Fibroblast of lung (primary cell): Measurements from ENCODE around the gene CNTNAP5. TPM values are rescaled to one million over a fixed set of nuclear protein-coding genes. Genes with fewer than 3 reads are reported as not detected.

Experiments
- DNase-seq, 2 donors: peaks; one replicate each; pipeline versions ENCODE4 v3.0.0 to v3.0.0-alpha.2; 2010; ENCODE audit warnings: low read depth in 2 of 2
- H2AFZ ChIP-seq: 2 replicates; pipeline ENCODE4 v1.5.1; 2012; ENCODE audit warnings: low read length, control low read depth, inconsistent platforms
- H3K27ac ChIP-seq: 2 replicates; pipeline ENCODE4 v1.5.1; 2011; ENCODE audit warnings: low read length, control low read depth; ENCODE audit not compliant: insufficient read depth
- H3K27me3 ChIP-seq: 2 replicates; pipeline ENCODE4 v1.5.1; 2011; ENCODE audit warnings: mild to moderate bottlenecking, low read length; ENCODE audit not compliant: control insufficient read depth, insufficient read depth
- H3K36me3 ChIP-seq: 2 replicates; pipeline ENCODE4 v1.5.1; 2011; ENCODE audit warnings: low read length; ENCODE audit not compliant: control insufficient read depth, insufficient read depth
- H3K4me1 ChIP-seq: 2 replicates; pipeline ENCODE4 v1.5.1; 2011; ENCODE audit warnings: low read length; ENCODE audit not compliant: control insufficient read depth, insufficient read depth; ENCODE audit errors: extremely low read depth
- H3K4me2 ChIP-seq: 2 replicates; pipeline ENCODE4 v1.5.1; 2011; ENCODE audit warnings: low read length, control low read depth; ENCODE audit not compliant: insufficient read depth; ENCODE audit errors: extremely low read depth
- H3K4me3 ChIP-seq, 4 experiments: fragments of 200-600 bp in 1 of 4; sonication (generic) in 1 of 4; replicated peaks in 1 of 4; 2 replicates each; pipeline ENCODE4 v1.5.1; 2011 to 2016; ENCODE audit warnings: low read length in 4 of 4, low read depth in 3 of 4, mild to moderate bottlenecking in 3 of 4, control low read depth in 2 of 4, inconsistent platforms in 1 of 4, mixed read lengths in 1 of 4; ENCODE audit not compliant: insufficient read depth in 1 of 4; ENCODE audit errors: control extremely low read depth in 1 of 4
- H3K79me2 ChIP-seq: 2 replicates; pipeline ENCODE4 v1.5.1; 2012; ENCODE audit warnings: mild to moderate bottlenecking, low read length, inconsistent platforms; ENCODE audit not compliant: control insufficient read depth, insufficient read depth
- H3K9ac ChIP-seq: 2 replicates; pipeline ENCODE4 v1.5.1; 2011; ENCODE audit warnings: mild to moderate bottlenecking, low read length, control low read depth; ENCODE audit not compliant: insufficient read depth
- H3K9me3 ChIP-seq: 2 replicates; pipeline ENCODE4 v1.5.1; 2012; ENCODE audit warnings: low read depth, low read length; ENCODE audit not compliant: control insufficient read depth, insufficient read depth
- H4K20me1 ChIP-seq: 2 replicates; pipeline ENCODE4 v1.5.1; 2011; ENCODE audit warnings: low read length; ENCODE audit not compliant: control insufficient read depth, insufficient read depth; ENCODE audit errors: extremely low read depth
- EZH2 ChIP-seq: IDR thresholded peaks from 2 replicates; pipeline ENCODE4 v1.5.1; 2012; ENCODE audit warnings: low read length, control low read depth, mild to moderate bottlenecking; ENCODE audit errors: missing control alignments
- polyA plus RNA-seq, 2 donors: library from polyadenylated mRNA; depleted of rRNA in 1 of 2; stranded (reverse) in 1 of 2; unstranded in 1 of 2; fragments of >200 nt; gene quantifications; 2 replicates each; pipeline ENCODE4 v1.2.1, GENCODE V29; 2011 to 2012; ENCODE audit warnings: missing spikeins in 1 of 2
- total RNA-seq: library from RNA; depleted of rRNA; stranded (reverse); fragments of >200 nt; gene quantifications from 2 replicates; pipeline ENCODE4 v1.2.1, GENCODE V29; 2014
- TF ChIP-seq, protein P1 (sequence below), 2 donors: IDR thresholded peaks in 1 of 2; conservative IDR thresholded peaks in 1 of 2; 1 replicate in 1 of 2; 2 replicates in 1 of 2; pipeline ENCODE4 v1.5.1; 2011 to 2012; ENCODE audit warnings: low read length in 2 of 2, control low read depth in 1 of 2, inconsistent platforms in 1 of 2, low read depth in 1 of 2, mild to moderate bottlenecking in 1 of 2

The CNTNAP5 gene
- total and polyA plus RNA-seq, 2 donors (not counting 1 experiment from before 2014, with no cell fraction given): not detected

DNA sequence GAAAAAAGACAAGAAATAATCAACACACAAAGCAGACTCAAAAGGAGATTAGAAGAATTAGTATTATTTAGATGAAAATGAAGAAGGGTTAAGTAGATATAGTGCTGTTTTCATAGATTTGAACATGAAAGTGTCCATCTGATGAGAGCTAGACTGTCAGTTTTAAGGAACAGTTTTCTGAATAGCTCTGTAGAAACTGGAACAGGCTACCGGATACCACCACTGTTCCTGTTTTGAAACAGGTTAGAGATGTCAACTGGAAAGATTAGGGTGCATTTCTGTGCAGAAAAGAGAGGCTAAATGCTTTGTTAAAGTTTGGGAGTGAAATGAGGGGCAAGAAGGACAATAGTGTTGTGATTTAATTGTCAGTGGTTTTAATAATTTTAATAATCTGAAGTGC lies 908.8 kb downstream of the CNTNAP5 start:
- H2AFZ ChIP-seq: no peak overlapping the region
- no peak overlapping the region for H3K4me2 ChIP-seq
- no peaks in the 10 kb centered on the region for H3K27me3 ChIP-seq
- H3K9me3 ChIP-seq: no peaks in the 10 kb centered on the region
- no peak for DNase-seq
- H3K4me3 ChIP-seq: no peak overlapping the region
- H3K27ac ChIP-seq: no peak overlapping the region
- H3K4me1 ChIP-seq: no peaks in the 10 kb centered on the region
- no peaks in the 10 kb centered on the region for H3K36me3 ChIP-seq
- TF ChIP-seq EZH2: no peak
- TF ChIP-seq, protein P1, sequence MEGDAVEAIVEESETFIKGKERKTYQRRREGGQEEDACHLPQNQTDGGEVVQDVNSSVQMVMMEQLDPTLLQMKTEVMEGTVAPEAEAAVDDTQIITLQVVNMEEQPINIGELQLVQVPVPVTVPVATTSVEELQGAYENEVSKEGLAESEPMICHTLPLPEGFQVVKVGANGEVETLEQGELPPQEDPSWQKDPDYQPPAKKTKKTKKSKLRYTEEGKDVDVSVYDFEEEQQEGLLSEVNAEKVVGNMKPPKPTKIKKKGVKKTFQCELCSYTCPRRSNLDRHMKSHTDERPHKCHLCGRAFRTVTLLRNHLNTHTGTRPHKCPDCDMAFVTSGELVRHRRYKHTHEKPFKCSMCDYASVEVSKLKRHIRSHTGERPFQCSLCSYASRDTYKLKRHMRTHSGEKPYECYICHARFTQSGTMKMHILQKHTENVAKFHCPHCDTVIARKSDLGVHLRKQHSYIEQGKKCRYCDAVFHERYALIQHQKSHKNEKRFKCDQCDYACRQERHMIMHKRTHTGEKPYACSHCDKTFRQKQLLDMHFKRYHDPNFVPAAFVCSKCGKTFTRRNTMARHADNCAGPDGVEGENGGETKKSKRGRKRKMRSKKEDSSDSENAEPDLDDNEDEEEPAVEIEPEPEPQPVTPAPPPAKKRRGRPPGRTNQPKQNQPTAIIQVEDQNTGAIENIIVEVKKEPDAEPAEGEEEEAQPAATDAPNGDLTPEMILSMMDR (conservative IDR thresholded peaks at IDR 0.05 in 1 of 2, IDR thresholded peaks at IDR 0.05 in 1 of 2; ENCODE audit: low read depth in 1 of 2, low read length in 2 of 2): no peak
- no peaks in the 10 kb centered on the region for H4K20me1 ChIP-seq
- H3K9ac ChIP-seq: no peak overlapping the region
- H3K79me2 ChIP-seq: no peaks in the 10 kb centered on the region

GRCh38 chr2:124953921-124954320 lies 928.8 kb downstream of the CNTNAP5 start:
- H3K4me1 ChIP-seq: no peaks in the 10 kb centered on the region
- H3K4me3 ChIP-seq: no peak overlapping the region
- no peaks in the 10 kb centered on the region for H3K9me3 ChIP-seq
- no peak overlapping the region for H3K27ac ChIP-seq
- TF ChIP-seq, protein P1 (conservative IDR thresholded peaks at IDR 0.05 in 1 of 2, IDR thresholded peaks at IDR 0.05 in 1 of 2; ENCODE audit: low read depth in 1 of 2, low read length in 2 of 2): no peak
- TF ChIP-seq EZH2: no peak
- no peak overlapping the region for H3K9ac ChIP-seq
- H3K27me3 ChIP-seq: no peaks in the 10 kb centered on the region
- H3K36me3 ChIP-seq: no peaks in the 10 kb centered on the region
- no peak overlapping the region for H2AFZ ChIP-seq
- H3K79me2 ChIP-seq: no peaks in the 10 kb centered on the region
- no peak for DNase-seq
- no peaks in the 10 kb centered on the region for H4K20me1 ChIP-seq
- H3K4me2 ChIP-seq: no peak overlapping the region

GRCh38 chr2:124959581-124959980 lies 934.5 kb downstream of the CNTNAP5 start:
- TF ChIP-seq, protein P1 (conservative IDR thresholded peaks at IDR 0.05 in 1 of 2, IDR thresholded peaks at IDR 0.05 in 1 of 2; ENCODE audit: low read depth in 1 of 2, low read length in 2 of 2): no peak
- TF ChIP-seq EZH2: no peak
- H3K4me1 ChIP-seq: no peaks in the 10 kb centered on the region
- H4K20me1 ChIP-seq: no peaks in the 10 kb centered on the region
- H2AFZ ChIP-seq: no peak overlapping the region
- H3K9me3 ChIP-seq: no peaks in the 10 kb centered on the region
- no peaks in the 10 kb centered on the region for H3K79me2 ChIP-seq
- H3K9ac ChIP-seq: no peak overlapping the region
- no peaks in the 10 kb centered on the region for H3K36me3 ChIP-seq
- no peak overlapping the region for H3K4me3 ChIP-seq
- H3K27me3 ChIP-seq: no peaks in the 10 kb centered on the region
- no peak overlapping the region for H3K27ac ChIP-seq
- H3K4me2 ChIP-seq: no peak overlapping the region
- DNase-seq: peak in 1 of 2 donors; percentile 57
